ENCODE data around the gene SRGN.

Gene SRGN

GRCh38 chr10:69061305-69062161 lies 26.4 kb upstream of the SRGN start:
- DNase-seq (ENCODE audit: low spot score), result no peak

GRCh38 chr10:69062901-69063300 lies 25.0 kb upstream of the SRGN start:
- no peak for DNase-seq (ENCODE audit: low spot score)

GRCh38 chr10:69064762-69065328 lies 23.1 kb upstream of the SRGN start:
- DNase-seq (ENCODE audit: low spot score), result no peak

GRCh38 chr10:69065406-69066361 lies 22.2 kb upstream of the SRGN start:
- no peak for DNase-seq (ENCODE audit: low spot score)

- no peak for DNase-seq (ENCODE audit: low spot score)
Measured at GRCh38 chr10:69067189-69067588, 20.7 kb upstream of the SRGN start.

- no peak for DNase-seq (ENCODE audit: low spot score)
Measured at GRCh38 chr10:69068549-69068948, 19.4 kb upstream of the SRGN start.

GRCh38 chr10:69069090-69070042 lies 18.5 kb upstream of the SRGN start:
- DNase-seq (ENCODE audit: low spot score), result no peak

GRCh38 chr10:69070951-69071350 lies 17.0 kb upstream of the SRGN start:
- DNase-seq (ENCODE audit: low spot score), result no peak

GRCh38 chr10:69071610-69072009 lies 16.3 kb upstream of the SRGN start:
- no peak for DNase-seq (ENCODE audit: low spot score)

GRCh38 chr10:69073026-69073425 lies 14.9 kb upstream of the SRGN start:
- DNase-seq (ENCODE audit: low spot score), result no peak

GRCh38 chr10:69073736-69074364 lies 14.1 kb upstream of the SRGN start:
- no peak for DNase-seq (ENCODE audit: low spot score)

- no peak for DNase-seq (ENCODE audit: low spot score)
Measured at GRCh38 chr10:69074532-69074931, 13.4 kb upstream of the SRGN start.

- DNase-seq (ENCODE audit: low spot score), result no peak
Measured at GRCh38 chr10:69075431-69075830, 12.5 kb upstream of the SRGN start.

GRCh38 chr10:69078311-69078710 lies 9.6 kb upstream of the SRGN start:
- DNase-seq (ENCODE audit: low spot score), result no peak

- DNase-seq (ENCODE audit: low spot score), result no peak
Measured at GRCh38 chr10:69080226-69080625, 7.7 kb upstream of the SRGN start.

GRCh38 chr10:69086001-69086509 lies 1.8 kb upstream of the SRGN start:
- no peak for DNase-seq (ENCODE audit: low spot score)

GRCh38 chr10:69088471-69088769 lies 517 bp downstream of the SRGN start:
- no peak for DNase-seq (ENCODE audit: low spot score)

- no peak for DNase-seq (ENCODE audit: low spot score)
Measured at GRCh38 chr10:69088801-69089501, 1.0 kb downstream of the SRGN start.

GRCh38 chr10:69089638-69090599 lies 2.0 kb downstream of the SRGN start:
- DNase-seq (ENCODE audit: low spot score), result no peak
